ENCODE results near the gene FAM111A.

The FAM111A gene

GRCh38 chr11:59198726-59199125 is 56.1 kb downstream of the FAM111A start:
- DNase-seq (ENCODE audit: low read depth in 4 of 4, low spot score in 1 of 4): no peak

GRCh38 chr11:59199546-59200422 is 57.1 kb downstream of the FAM111A start:
- peak in 1 of 4 experiments; percentile 20 for DNase-seq (ENCODE audit: low read depth in 4 of 4, low spot score in 1 of 4)

- no peak for DNase-seq (ENCODE audit: low read depth in 4 of 4, low spot score in 1 of 4)
These were observed 57.7 kb downstream of the FAM111A start for GRCh38 chr11:59200423-59200746.

DNA sequence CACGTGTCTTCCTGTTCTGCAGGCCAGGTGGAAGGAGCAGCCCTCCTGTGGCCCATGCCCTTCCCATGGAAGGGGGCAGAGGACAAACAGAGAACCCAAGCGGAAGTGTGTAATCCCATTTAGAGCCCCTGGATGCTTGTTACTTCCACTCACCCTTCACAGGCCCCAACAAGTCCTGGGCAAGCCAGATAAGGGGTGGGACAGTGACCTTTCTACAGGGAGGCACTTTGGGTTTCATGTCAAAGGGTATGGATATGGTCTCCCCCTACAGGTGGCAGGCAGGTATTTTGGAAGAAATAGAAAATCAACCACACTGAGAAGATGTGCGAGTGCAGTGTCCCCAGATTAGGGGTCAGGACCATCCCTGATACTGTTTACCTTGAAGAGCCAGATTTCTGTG is 58.7 kb downstream of the FAM111A start:
- no peak for DNase-seq (ENCODE audit: low read depth in 4 of 4, low spot score in 1 of 4)
